Measurements from ENCODE around the gene HK1. TPM values are rescaled to one million over a fixed set of nuclear protein-coding genes. Genes with fewer than 3 reads are reported as not detected.
A peak's percentile ranks its signal among the peaks of the same experiment; 100 is the strongest.

Gene HK1
- total RNA-seq, 1 experiment from 2014 or later: 98.8 TPM

GRCh38 chr10:69406816-69407580 lies 128.7 kb downstream of the HK1 start:
- H2BK120ac ChIP-seq (ENCODE audit: low read depth, low read length, poor library complexity, severe bottlenecking): no peak overlapping the region
- no peak overlapping the region for H4K91ac ChIP-seq (ENCODE audit: insufficient read length, low read depth, low read length)
- H3K56ac ChIP-seq (ENCODE audit: insufficient read length, low read depth, low read length): no peak overlapping the region
- no peak overlapping the region for H4K5ac ChIP-seq (ENCODE audit: insufficient read length, low read depth, low read length)
- no peak overlapping the region for H3K18ac ChIP-seq (ENCODE audit: insufficient read length, low read depth, low read length)
- H3K23me2 ChIP-seq (ENCODE audit: insufficient read length, low read depth, low read length, poor library complexity, severe bottlenecking): no peaks in the 10 kb centered on the region
- Mint-ChIP-seq H3K27me3 (ENCODE audit: low read depth) (peaks cover 17% of the 10 kb centered on the region), H3K4me3 (no peak overlapping the region; a peak in 1 of 5 replicates), H3K9me3 (no peaks in the 10 kb centered on the region), H3K36me3 (ENCODE audit: insufficient read depth in 1 of 3, low read depth in 3 of 3) (peaks cover 0 to 12% (median 11%) of the 10 kb centered on the region in 3 experiments; a peak in 5 of 7 replicates), H3K4me1 (peaks cover 26 to 34% of the 10 kb centered on the region in 2 experiments), H3K27ac (peak overlapping the region; percentile 13 to 74 (median 35); a peak in 5 of 7 replicates)
- H3T11ph ChIP-seq (ENCODE audit: low read length): no peak overlapping the region
- no CpG with 5 or more reads among the region's 6 CpGs for WGBS (ENCODE audit: extremely low coverage, insufficient read length, low lambda C conversion rate)
- no peak overlapping the region for H2BK15ac ChIP-seq (ENCODE audit: low read depth, low read length)
- H2BK20ac ChIP-seq (ENCODE audit: low read depth, low read length, poor library complexity, severe bottlenecking): no peak overlapping the region
- TF ChIP-seq, protein P1, sequence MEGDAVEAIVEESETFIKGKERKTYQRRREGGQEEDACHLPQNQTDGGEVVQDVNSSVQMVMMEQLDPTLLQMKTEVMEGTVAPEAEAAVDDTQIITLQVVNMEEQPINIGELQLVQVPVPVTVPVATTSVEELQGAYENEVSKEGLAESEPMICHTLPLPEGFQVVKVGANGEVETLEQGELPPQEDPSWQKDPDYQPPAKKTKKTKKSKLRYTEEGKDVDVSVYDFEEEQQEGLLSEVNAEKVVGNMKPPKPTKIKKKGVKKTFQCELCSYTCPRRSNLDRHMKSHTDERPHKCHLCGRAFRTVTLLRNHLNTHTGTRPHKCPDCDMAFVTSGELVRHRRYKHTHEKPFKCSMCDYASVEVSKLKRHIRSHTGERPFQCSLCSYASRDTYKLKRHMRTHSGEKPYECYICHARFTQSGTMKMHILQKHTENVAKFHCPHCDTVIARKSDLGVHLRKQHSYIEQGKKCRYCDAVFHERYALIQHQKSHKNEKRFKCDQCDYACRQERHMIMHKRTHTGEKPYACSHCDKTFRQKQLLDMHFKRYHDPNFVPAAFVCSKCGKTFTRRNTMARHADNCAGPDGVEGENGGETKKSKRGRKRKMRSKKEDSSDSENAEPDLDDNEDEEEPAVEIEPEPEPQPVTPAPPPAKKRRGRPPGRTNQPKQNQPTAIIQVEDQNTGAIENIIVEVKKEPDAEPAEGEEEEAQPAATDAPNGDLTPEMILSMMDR (conservative IDR thresholded peaks at IDR 0.05): no peak
- H4K8ac ChIP-seq (replicated peaks; ENCODE audit: insufficient read length, low read depth, low read length): no peak overlapping the region
- H4K20me1 ChIP-seq (ENCODE audit: control insufficient read depth, insufficient read depth, insufficient read length): no peaks in the 10 kb centered on the region
- no peak overlapping the region for H2AFZ ChIP-seq (ENCODE audit: low read length)
- no peaks in the 10 kb centered on the region for H3K79me2 ChIP-seq (ENCODE audit: insufficient read depth, low read length)
- H2BK5ac ChIP-seq (ENCODE audit: insufficient read length, low read length): no peak overlapping the region
- no peak overlapping the region for H3K4me2 ChIP-seq (ENCODE audit: insufficient read depth, insufficient read length, low read length)
- no peaks in the 10 kb centered on the region for H3K9me3 ChIP-seq (ENCODE audit: control insufficient read depth, low read depth, low read length)
- H3K4ac ChIP-seq (ENCODE audit: low read depth, low read length): no peak overlapping the region
- no peak overlapping the region for H3K27ac ChIP-seq (ENCODE audit: insufficient read length, low read depth, low read length)
- H3K14ac ChIP-seq (ENCODE audit: insufficient read depth, low read length): no peak overlapping the region
- H2BK12ac ChIP-seq (ENCODE audit: insufficient read length, low read depth, low read length): no peak overlapping the region
- H2AK5ac ChIP-seq (ENCODE audit: insufficient read length, low read length): no peak overlapping the region
- no peaks in the 10 kb centered on the region for H3K27me3 ChIP-seq (ENCODE audit: insufficient read depth, low read length)
- no peak overlapping the region for H3K9ac ChIP-seq (ENCODE audit: extremely low read depth, insufficient read length, low read length)
- no peaks in the 10 kb centered on the region for H3K79me1 ChIP-seq (ENCODE audit: insufficient read depth, low read depth, low read length, poor library complexity, severe bottlenecking)
- H3K23ac ChIP-seq (ENCODE audit: insufficient read length, low read depth, low read length): no peak overlapping the region
- no peaks in the 10 kb centered on the region; the same call in 1 of the 2 replicates for H3K4me1 ChIP-seq (ENCODE audit: insufficient read depth, low read length)
- no peak for DNase-seq

Data from H9 (cell line).